Measurements from ENCODE around the gene OR4F3.
"Not testable (repeated sequence)": the region's sequence is repeated elsewhere in the genome, so short reads cannot be mapped to it uniquely, and the experiment has no call there.

Gene OR4F3

GRCh38 chr5:181366968-181367367, at the start of gene OR4F3:
Gene OR4F3 (plus strand): TSS chr5:181367268.
- not testable (repeated sequence) for H3K27ac ChIP-seq (ENCODE audit: low read depth, low read length); H3K4me1 ChIP-seq (ENCODE audit: control insufficient read depth, insufficient read depth, low read length); H3K36me3 ChIP-seq (ENCODE audit: control insufficient read depth, insufficient read depth, low read length); H3K4me3 ChIP-seq (ENCODE audit: low read depth, low read length); H3K27me3 ChIP-seq (ENCODE audit: control insufficient read depth, insufficient read depth, low read length); H3K9ac ChIP-seq (ENCODE audit: low read depth, low read length); H3K9me3 ChIP-seq (ENCODE audit: control insufficient read depth, insufficient read depth, low read length)

Data from HUES48 (cell line).